Thyroid gland (tissue), 4 donors: ENCODE results near the gene ZNF655.

Experiments used
- CTCF ChIP-seq, 6 experiments: fragments of 200-600 bp in 3 of 6; fragments of 450-650 bp in 3 of 6; sonication (generic) in 3 of 6; IDR thresholded peaks; one replicate each; pipeline ENCODE4 v1.5.1; 2016 to 2019; ENCODE audit warnings: antibody characterized with exemption in 6 of 6, mild to moderate bottlenecking in 2 of 6, inconsistent platforms in 1 of 6, moderate library complexity in 1 of 6
- POLR2A ChIP-seq, 2 donors: fragments of 450-650 bp; IDR thresholded peaks; one replicate each; pipeline ENCODE4 v1.6.1; 2017; ENCODE audit warnings: antibody characterized with exemption in 2 of 2, mild to moderate bottlenecking in 2 of 2, moderate library complexity in 1 of 2

- no peak for TF ChIP-seq CTCF (IDR thresholded peaks at IDR 0.05)
- no peak for TF ChIP-seq POLR2A (IDR thresholded peaks at IDR 0.05)
Measured at GRCh38 chr7:99601656-99602310, 43.3 kb downstream of the ZNF655 start.
